Large intestine (tissue), 3 donors: ENCODE data around the gene ADARB1. TPM values are rescaled to one million over a fixed set of nuclear protein-coding genes. Genes with fewer than 3 reads are reported as not detected.

ENCODE experiments used
- DNase-seq, 2 donors: peaks; one replicate each; pipeline versions ENCODE4 v3.0.0 to v3.0.0-alpha.2; 2013
- H3K27ac ChIP-seq: one replicate; pipeline ENCODE4 v1.5.1; 2013; ENCODE audit warnings: low read length
- H3K27me3 ChIP-seq: 2 replicates; pipeline ENCODE4 v1.6.1; 2013; ENCODE audit warnings: low read length; ENCODE audit not compliant: control insufficient read depth, insufficient read depth
- H3K36me3 ChIP-seq: 2 replicates; pipeline ENCODE4 v1.6.1; 2013; ENCODE audit warnings: low read length; ENCODE audit not compliant: control insufficient read depth, insufficient read depth
- H3K4me1 ChIP-seq: one replicate; pipeline ENCODE4 v1.6.1; 2013; ENCODE audit warnings: low read length; ENCODE audit not compliant: control insufficient read depth, insufficient read depth
- H3K4me3 ChIP-seq: one replicate; pipeline ENCODE4 v1.5.1; 2013; ENCODE audit warnings: low read length
- H3K9me3 ChIP-seq: one replicate; pipeline ENCODE4 v1.6.1; 2013; ENCODE audit warnings: mild to moderate bottlenecking, low read depth, low read length, moderate library complexity; ENCODE audit not compliant: control insufficient read depth
- WGBS: methylation state at CpG from one replicate; pipeline ENCODE4 v1.1.5; 2013; ENCODE audit warnings: low lambda C conversion rate; ENCODE audit not compliant: insufficient coverage; 5-methylcytosine and 5-hydroxymethylcytosine counted together
- polyA plus RNA-seq: library from polyadenylated mRNA; unstranded; fragments of 120-200 nt; gene quantifications from one replicate; pipeline ENCODE4 v1.2.1, GENCODE V29; 2013

Gene ADARB1
- polyA plus RNA-seq, 1 donor, result 12.1 TPM

GRCh38 chr21:45236481-45236880, 162.1 kb downstream of the ADARB1 start:
- Histone ChIP-seq H3K9me3 (peaks cover 3% of the 10 kb centered on the region), H3K4me3 (no peak overlapping the region), H3K27me3 (peaks cover 13% of the 10 kb centered on the region), H3K4me1 (no peaks in the 10 kb centered on the region), H3K27ac (no peak overlapping the region), H3K36me3 (no peaks in the 10 kb centered on the region)
- DNase-seq, result no peak
- no CpG with 5 or more reads among the region's 2 CpGs for WGBS

GRCh38 chr21:45237401-45237800, 163.0 kb downstream of the ADARB1 start:
- no peak overlapping the region for H3K4me3 ChIP-seq
- H3K9me3 ChIP-seq, result peaks cover 6% of the 10 kb centered on the region
- DNase-seq, result no peak
- H3K36me3 ChIP-seq, result no peaks in the 10 kb centered on the region
- 83% methylated on average over 1 of the region's 7 CpGs for WGBS
- peaks cover 13% of the 10 kb centered on the region for H3K27me3 ChIP-seq
- no peaks in the 10 kb centered on the region for H3K4me1 ChIP-seq
- no peak overlapping the region for H3K27ac ChIP-seq

- WGBS, result no CpG with 5 or more reads among the region's 3 CpGs
- Histone ChIP-seq H3K27ac (no peak overlapping the region), H3K9me3 (peaks cover 3% of the 10 kb centered on the region), H3K36me3 (no peaks in the 10 kb centered on the region), H3K4me3 (no peak overlapping the region), H3K4me1 (no peaks in the 10 kb centered on the region), H3K27me3 (no peaks in the 10 kb centered on the region)
- no peak for DNase-seq
Measured at GRCh38 chr21:45241357-45241756, 167.0 kb downstream of the ADARB1 start.

GRCh38 chr21:45243603-45244002, 169.2 kb downstream of the ADARB1 start:
- WGBS, result 61% methylated on average over 3 of the region's 3 CpGs
- H3K27ac ChIP-seq, result no peak overlapping the region
- H3K27me3 ChIP-seq, result peaks cover 6% of the 10 kb centered on the region
- no peaks in the 10 kb centered on the region for H3K36me3 ChIP-seq
- no peak overlapping the region for H3K4me3 ChIP-seq
- DNase-seq, result no peak
- H3K9me3 ChIP-seq, result peaks cover 3% of the 10 kb centered on the region
- H3K4me1 ChIP-seq, result no peaks in the 10 kb centered on the region

GRCh38 chr21:45244799-45245340, 170.5 kb downstream of the ADARB1 start:
- no peaks in the 10 kb centered on the region for H3K4me1 ChIP-seq
- H3K27me3 ChIP-seq, result peaks cover 9% of the 10 kb centered on the region
- peaks cover 3% of the 10 kb centered on the region for H3K9me3 ChIP-seq
- H3K36me3 ChIP-seq, result no peaks in the 10 kb centered on the region
- no peak overlapping the region for H3K27ac ChIP-seq
- no peak for DNase-seq
- H3K4me3 ChIP-seq, result no peak overlapping the region
- WGBS, result no CpG with 5 or more reads among the region's 8 CpGs

- Histone ChIP-seq H3K4me3 (no peak overlapping the region), H3K4me1 (no peaks in the 10 kb centered on the region), H3K27ac (no peak overlapping the region), H3K9me3 (peaks cover 3% of the 10 kb centered on the region), H3K36me3 (no peaks in the 10 kb centered on the region), H3K27me3 (peaks cover 9% of the 10 kb centered on the region)
- WGBS, result no CpG with 5 or more reads among the region's 20 CpGs
- no peak for DNase-seq
Measured at GRCh38 chr21:45246386-45247320, 172.3 kb downstream of the ADARB1 start.

GRCh38 chr21:45248301-45248892, 174.0 kb downstream of the ADARB1 start:
- no CpG with 5 or more reads among the region's 13 CpGs for WGBS
- Histone ChIP-seq H3K27ac (no peak overlapping the region), H3K36me3 (no peaks in the 10 kb centered on the region), H3K27me3 (peaks cover 9% of the 10 kb centered on the region), H3K4me1 (no peaks in the 10 kb centered on the region), H3K9me3 (no peaks in the 10 kb centered on the region), H3K4me3 (no peak overlapping the region)
- DNase-seq, result no peak

- WGBS, result no CpG with 5 or more reads among the region's 14 CpGs
- Histone ChIP-seq H3K9me3 (no peaks in the 10 kb centered on the region), H3K27ac (no peak overlapping the region), H3K27me3 (peaks cover 9% of the 10 kb centered on the region), H3K36me3 (no peaks in the 10 kb centered on the region), H3K4me1 (no peaks in the 10 kb centered on the region), H3K4me3 (no peak overlapping the region)
- DNase-seq, result peak in 1 of 2 donors; percentile 20
Measured at GRCh38 chr21:45248893-45249381, 174.6 kb downstream of the ADARB1 start.

GRCh38 chr21:45249626-45250025, 175.2 kb downstream of the ADARB1 start:
- no CpG with 5 or more reads among the region's 6 CpGs for WGBS
- Histone ChIP-seq H3K4me3 (no peak overlapping the region), H3K4me1 (no peaks in the 10 kb centered on the region), H3K27me3 (peaks cover 9% of the 10 kb centered on the region), H3K27ac (no peak overlapping the region), H3K9me3 (no peaks in the 10 kb centered on the region), H3K36me3 (no peaks in the 10 kb centered on the region)
- DNase-seq, result no peak

- peaks cover 9% of the 10 kb centered on the region for H3K27me3 ChIP-seq
- no CpG with 5 or more reads among the region's 3 CpGs for WGBS
Measured at GRCh38 chr21:45250272-45250671, 175.9 kb downstream of the ADARB1 start.

More at GRCh38 chr21:45250272-45250671, 175.9 kb downstream of the ADARB1 start:
- Histone ChIP-seq H3K36me3 (no peaks in the 10 kb centered on the region), H3K4me3 (no peak overlapping the region), H3K9me3 (no peaks in the 10 kb centered on the region), H3K4me1 (no peaks in the 10 kb centered on the region), H3K27ac (no peak overlapping the region)
- no peak for DNase-seq
